Measurements from ENCODE around the gene ARHGAP42. TPM values are rescaled to one million over a fixed set of nuclear protein-coding genes. Genes with fewer than 3 reads are reported as not detected.

ARHGAP42 gene
- total and polyA plus RNA-seq, 2 of the 4 experiments (the other 2 are of a cell fraction) = 2.9 to 7.3 TPM

DNA sequence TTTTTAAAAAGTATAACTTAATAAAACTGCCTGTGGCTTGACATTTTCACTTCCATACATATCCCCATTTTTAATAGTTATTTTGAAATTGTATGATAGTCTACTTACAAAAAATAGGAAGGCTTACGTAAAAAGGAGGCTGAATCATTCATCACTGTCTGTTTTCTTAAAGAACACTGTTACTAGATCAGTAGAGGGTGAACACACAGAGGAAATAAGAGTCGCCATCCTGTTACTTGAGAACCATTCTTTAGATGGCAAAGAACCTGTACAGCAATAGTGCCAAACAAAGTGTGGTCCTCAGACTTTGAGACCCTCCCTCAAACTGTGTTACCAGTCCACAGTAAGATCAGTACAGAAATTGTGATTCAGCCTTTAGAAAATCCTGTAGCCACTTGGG is 261.8 kb downstream of the ARHGAP42 start:
- Histone ChIP-seq H3K4me1 (ENCODE audit: control insufficient read depth, insufficient read depth, low read length) (no peaks in the 10 kb centered on the region), H3K36me3 (ENCODE audit: control insufficient read depth, insufficient read depth, low read length) (no peaks in the 10 kb centered on the region), H3K4me3 (ENCODE audit: insufficient read depth, low read depth, low read length) (no peak overlapping the region), H4K20me1 (ENCODE audit: insufficient read depth, low read length) (no peaks in the 10 kb centered on the region), H3K18ac (ENCODE audit: low read depth, low read length) (no peak overlapping the region), H2BK20ac (ENCODE audit: low read depth, low read length) (no peak overlapping the region), H3K4ac (ENCODE audit: low read depth, low read length) (no peak overlapping the region), H2BK15ac (ENCODE audit: low read depth, low read length) (no peak overlapping the region), H3K9me1 (ENCODE audit: insufficient read depth, low read length) (no peaks in the 10 kb centered on the region; the same call in 1 of the 2 replicates), H3K9me3 (ENCODE audit: control insufficient read depth, insufficient read depth, low read length) (no peaks in the 10 kb centered on the region), H3K23ac (ENCODE audit: low read depth, low read length) (no peak overlapping the region), H2BK120ac (ENCODE audit: low read depth, low read length) (no peak overlapping the region), H3K14ac (replicated peaks; ENCODE audit: low read depth, low read length) (no peak overlapping the region), H4K91ac (ENCODE audit: insufficient read depth, low read depth, low read length) (no peak overlapping the region), H4K5ac (ENCODE audit: low read depth, low read length) (no peak overlapping the region), H3K4me2 (ENCODE audit: low read depth, low read length) (no peak overlapping the region), H2BK5ac (ENCODE audit: low read depth, low read length, poor library complexity, severe bottlenecking) (no peak overlapping the region), H2AFZ (replicated peaks; ENCODE audit: low read length, poor library complexity) (no peak overlapping the region), H3K56ac (ENCODE audit: extremely low read depth, insufficient read depth, low read length) (no peak overlapping the region), H3K9ac (ENCODE audit: low read depth, low read length) (no peak overlapping the region), H2AK9ac (replicated peaks; ENCODE audit: low read depth, low read length, poor library complexity) (no peak overlapping the region), H4K8ac (ENCODE audit: low read depth in 2 of 2, low read length in 2 of 2) (no peak overlapping the region), H3K27ac (ENCODE audit: insufficient read depth, low read length) (no peak overlapping the region), H3K27me3 (ENCODE audit: control insufficient read depth, insufficient read depth, low read length) (no peaks in the 10 kb centered on the region), H2AK5ac (ENCODE audit: low read depth, low read length) (no peak overlapping the region), H3K79me1 (ENCODE audit: low read depth in 1 of 2, low read length in 2 of 2) (no peaks in the 10 kb centered on the region)
- ChIA-PET POLR2A (ENCODE audit: unreplicated experiment) (no interaction called here), CTCF (no interaction called here)
- WGBS, 2 experiments (ENCODE audit: extremely low coverage in 2 of 2, insufficient read length in 1 of 2) = no CpG with 5 or more reads among the region's 2 CpGs
- intact Hi-C loops (cut with micrococcal nuclease) (no loop called here), dilution Hi-C loops (cut with HindIII; ENCODE audit: low sequenced_read_pairs, unreplicated experiment) (no loop called here), in situ Hi-C loops (cut with MboI; ENCODE audit: low sequenced_read_pairs) (loop anchor here (25.0 kb wide), 1 partner anchor 1437 kb away; no protein-coding TSS in a partner anchor)
- DNase-seq (no peak), ATAC-seq (ENCODE audit: low read depth) (no peak)
- no peak for TF ChIP-seq CEBPB (IDR thresholded peaks at IDR 0.05; ENCODE audit: low read depth, low read length)
- no peak for TF ChIP-seq RAD21 (IDR thresholded peaks at IDR 0.05; ENCODE audit: low read length)
- no peak for TF ChIP-seq MAZ (IDR thresholded peaks at IDR 0.05; ENCODE audit: borderline replicate concordance, low read depth, low read length)
- TF ChIP-seq POLR2A (IDR thresholded peaks at IDR 0.05; ENCODE audit: low read depth, low read length) = no peak
- TF ChIP-seq, protein P1, sequence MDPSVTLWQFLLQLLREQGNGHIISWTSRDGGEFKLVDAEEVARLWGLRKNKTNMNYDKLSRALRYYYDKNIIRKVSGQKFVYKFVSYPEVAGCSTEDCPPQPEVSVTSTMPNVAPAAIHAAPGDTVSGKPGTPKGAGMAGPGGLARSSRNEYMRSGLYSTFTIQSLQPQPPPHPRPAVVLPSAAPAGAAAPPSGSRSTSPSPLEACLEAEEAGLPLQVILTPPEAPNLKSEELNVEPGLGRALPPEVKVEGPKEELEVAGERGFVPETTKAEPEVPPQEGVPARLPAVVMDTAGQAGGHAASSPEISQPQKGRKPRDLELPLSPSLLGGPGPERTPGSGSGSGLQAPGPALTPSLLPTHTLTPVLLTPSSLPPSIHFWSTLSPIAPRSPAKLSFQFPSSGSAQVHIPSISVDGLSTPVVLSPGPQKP (IDR thresholded peaks at IDR 0.05; ENCODE audit: borderline replicate concordance, low read depth, low read length) = no peak
- no peak for TF ChIP-seq BHLHE40 (IDR thresholded peaks at IDR 0.05; ENCODE audit: low read depth, low read length)
- TF ChIP-seq CHD1 (IDR thresholded peaks at IDR 0.05; ENCODE audit: low read depth, low read length) = no peak
- TF ChIP-seq FOS (IDR thresholded peaks at IDR 0.05; ENCODE audit: low read depth, low read length) = no peak
- TF ChIP-seq, protein P2, sequence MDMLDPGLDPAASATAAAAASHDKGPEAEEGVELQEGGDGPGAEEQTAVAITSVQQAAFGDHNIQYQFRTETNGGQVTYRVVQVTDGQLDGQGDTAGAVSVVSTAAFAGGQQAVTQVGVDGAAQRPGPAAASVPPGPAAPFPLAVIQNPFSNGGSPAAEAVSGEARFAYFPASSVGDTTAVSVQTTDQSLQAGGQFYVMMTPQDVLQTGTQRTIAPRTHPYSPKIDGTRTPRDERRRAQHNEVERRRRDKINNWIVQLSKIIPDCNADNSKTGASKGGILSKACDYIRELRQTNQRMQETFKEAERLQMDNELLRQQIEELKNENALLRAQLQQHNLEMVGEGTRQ (IDR thresholded peaks at IDR 0.05; ENCODE audit: low read depth, low read length) = no peak
- no peak for TF ChIP-seq MXI1 (IDR thresholded peaks at IDR 0.05; ENCODE audit: borderline replicate concordance, low read depth, low read length)
- no peak for TF ChIP-seq MAFK (IDR thresholded peaks at IDR 0.05; ENCODE audit: low read depth, low read length)
- no peak for TF ChIP-seq RCOR1 (IDR thresholded peaks at IDR 0.05; ENCODE audit: insufficient replicate concordance, low read length)
- TF ChIP-seq NFE2L2 (IDR thresholded peaks at IDR 0.05; ENCODE audit: low read depth, low read length) = no peak
- TF ChIP-seq, protein P3, sequence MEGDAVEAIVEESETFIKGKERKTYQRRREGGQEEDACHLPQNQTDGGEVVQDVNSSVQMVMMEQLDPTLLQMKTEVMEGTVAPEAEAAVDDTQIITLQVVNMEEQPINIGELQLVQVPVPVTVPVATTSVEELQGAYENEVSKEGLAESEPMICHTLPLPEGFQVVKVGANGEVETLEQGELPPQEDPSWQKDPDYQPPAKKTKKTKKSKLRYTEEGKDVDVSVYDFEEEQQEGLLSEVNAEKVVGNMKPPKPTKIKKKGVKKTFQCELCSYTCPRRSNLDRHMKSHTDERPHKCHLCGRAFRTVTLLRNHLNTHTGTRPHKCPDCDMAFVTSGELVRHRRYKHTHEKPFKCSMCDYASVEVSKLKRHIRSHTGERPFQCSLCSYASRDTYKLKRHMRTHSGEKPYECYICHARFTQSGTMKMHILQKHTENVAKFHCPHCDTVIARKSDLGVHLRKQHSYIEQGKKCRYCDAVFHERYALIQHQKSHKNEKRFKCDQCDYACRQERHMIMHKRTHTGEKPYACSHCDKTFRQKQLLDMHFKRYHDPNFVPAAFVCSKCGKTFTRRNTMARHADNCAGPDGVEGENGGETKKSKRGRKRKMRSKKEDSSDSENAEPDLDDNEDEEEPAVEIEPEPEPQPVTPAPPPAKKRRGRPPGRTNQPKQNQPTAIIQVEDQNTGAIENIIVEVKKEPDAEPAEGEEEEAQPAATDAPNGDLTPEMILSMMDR (conservative IDR thresholded peaks at IDR 0.05; ENCODE audit: low read depth, low read length) = no peak
- no peak for TF ChIP-seq SMC3 (IDR thresholded peaks at IDR 0.05; ENCODE audit: low read depth, low read length)
- BruUV-seq (replicated peaks) = no TSS peak

Measured in IMR-90 (cell line).